Raji (cell line): Measurements from ENCODE around the gene KCNH1.

Experiments used
- POLR2A ChIP-seq: IDR thresholded peaks from 2 replicates; pipeline ENCODE4 v1.6.1; 2011; ENCODE audit warnings: low read depth, low read length, control low read depth; ENCODE audit not compliant: insufficient read depth

KCNH1 gene

DNA sequence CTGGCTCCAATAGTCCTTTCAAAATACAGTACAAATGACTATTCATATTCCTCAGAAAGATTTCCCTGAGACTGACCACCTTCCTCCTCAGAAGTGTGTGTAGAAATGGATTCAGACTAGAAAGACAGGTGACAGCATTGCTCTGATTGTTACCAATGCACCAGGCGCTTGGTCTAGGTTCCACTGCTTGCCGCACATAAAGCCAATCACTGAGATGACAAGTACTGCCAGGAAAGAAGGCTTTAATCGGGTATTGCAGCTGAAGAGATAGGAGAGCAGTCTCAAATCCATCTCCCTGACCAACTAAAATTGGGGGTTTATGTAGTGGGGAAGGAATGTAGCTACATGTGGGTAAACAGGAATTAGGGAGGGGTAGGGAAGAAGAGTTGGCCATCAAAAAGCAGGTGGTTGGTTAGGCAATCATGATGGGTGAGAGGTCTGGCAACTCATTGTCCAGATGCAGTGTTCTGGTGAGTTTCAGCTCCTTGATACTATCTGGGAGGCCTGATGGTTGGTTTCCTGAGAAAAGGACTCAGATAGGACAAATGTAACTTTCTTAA lies 98.0 kb downstream of the KCNH1 start:
- TF ChIP-seq POLR2A, result no peak

DNA sequence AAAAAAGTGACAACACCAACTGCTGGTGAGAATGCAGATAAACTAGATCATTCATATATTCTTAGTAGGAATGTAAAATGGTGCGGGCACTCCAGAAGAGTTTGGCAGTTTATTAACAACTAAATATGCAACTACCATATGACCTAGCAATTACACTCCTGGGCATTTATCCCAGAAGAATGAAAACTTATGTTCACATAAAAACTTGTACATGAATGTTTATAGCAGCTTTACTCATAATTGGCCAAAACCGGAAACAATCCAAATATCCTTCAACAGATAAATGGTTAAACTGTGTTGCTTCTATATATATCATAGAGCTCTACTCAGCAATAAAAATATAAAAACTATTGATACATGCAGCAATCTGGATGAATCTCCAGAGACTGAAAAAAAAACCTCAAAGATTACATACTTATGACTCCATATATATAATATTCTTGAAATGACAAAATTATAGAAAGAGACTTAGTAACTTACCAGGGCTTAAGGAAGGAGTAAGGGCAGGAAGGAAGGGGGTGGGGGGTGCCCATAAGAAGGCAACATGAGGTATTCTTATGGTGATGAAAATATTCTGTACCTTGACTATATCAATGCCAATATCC lies 99.9 kb downstream of the KCNH1 start:
- TF ChIP-seq POLR2A, result no peak

DNA sequence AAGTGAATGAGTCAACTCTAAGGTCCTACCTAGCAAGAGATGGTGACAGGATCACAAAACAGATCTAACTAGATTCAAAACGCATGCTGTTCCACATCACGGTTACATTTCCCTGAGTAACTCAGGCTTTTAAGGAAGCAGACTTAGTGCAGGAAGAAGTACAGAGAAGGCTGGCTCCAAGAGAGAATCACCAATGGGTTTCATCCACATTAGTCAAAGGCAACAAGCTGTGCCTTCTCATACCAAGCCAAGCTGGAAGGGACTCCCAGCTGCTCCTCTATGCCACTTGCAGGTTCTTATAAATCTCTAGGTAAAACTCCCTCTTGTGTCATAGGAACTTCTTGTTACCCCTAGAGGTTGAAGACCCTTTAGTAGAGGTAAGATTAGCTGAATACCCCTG lies 109.0 kb downstream of the KCNH1 start:
- TF ChIP-seq POLR2A, result no peak

DNA sequence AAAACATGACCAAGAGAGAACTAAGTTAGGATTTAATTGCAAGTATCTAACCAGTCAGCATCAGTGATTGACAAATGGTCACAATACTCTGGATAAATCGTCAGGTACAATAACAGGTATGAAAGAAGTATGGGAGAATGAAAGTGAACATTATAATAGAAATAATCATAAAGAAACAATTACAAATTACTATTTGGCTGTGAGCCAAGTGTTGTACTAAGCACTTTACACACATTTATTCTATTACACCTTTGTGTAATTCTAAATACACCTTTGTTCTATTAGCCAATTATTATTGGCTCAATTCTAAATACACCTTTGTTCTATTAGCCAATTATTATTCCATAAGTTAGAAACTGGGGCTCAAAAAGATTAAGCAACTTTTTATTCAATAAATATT lies 114.7 kb downstream of the KCNH1 start:
- TF ChIP-seq POLR2A, result no peak

DNA sequence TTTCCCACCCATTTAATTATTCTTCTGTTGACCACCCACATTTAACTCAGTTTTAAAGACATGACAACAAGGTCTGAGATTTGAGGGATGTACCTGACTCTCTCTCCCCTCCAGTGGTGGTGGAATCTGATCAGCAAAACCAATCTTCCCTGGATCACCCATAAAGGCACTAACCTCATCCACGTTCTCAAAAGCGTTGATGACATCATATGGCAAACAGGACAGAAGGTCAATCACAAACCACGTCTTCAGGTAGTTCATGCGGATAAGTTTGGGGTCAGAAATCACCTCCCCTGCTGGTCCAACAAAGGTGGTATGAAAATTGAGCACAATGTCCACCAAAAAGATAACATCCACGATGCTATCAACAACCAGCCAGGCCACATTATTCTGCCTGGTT lies 115.3 kb downstream of the KCNH1 start:
- TF ChIP-seq POLR2A, result no peak

DNA sequence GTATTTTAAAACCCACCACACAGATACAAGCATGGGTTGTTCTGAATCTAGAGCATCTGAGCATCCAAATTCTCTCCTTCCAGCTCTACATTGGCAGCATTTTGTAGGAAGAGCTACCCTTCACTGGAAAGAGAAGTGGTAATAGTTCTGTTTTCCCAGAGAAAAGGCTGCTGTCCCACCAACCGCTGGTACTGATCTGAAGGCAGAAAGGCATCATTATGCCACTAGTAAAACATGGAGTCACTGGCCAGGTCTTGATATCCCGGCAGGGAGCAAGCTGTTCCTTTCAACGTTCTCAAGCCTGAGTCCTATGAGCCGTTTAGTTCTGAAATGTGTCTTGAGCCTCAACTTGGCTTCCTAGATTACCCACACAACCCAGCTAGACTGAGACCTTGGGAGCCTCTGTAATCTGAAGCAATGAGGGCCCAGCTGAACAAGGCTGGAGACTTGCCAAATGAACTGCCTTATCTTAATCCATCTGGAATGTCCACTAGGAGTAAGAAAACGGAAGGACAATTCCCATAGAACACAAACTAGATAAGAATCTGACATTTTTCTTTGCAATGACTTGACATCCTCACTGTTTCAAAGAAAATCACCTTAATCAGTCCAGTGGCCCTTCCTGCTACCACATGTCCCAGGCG lies 116.8 kb downstream of the KCNH1 start:
- TF ChIP-seq POLR2A, result no peak

DNA sequence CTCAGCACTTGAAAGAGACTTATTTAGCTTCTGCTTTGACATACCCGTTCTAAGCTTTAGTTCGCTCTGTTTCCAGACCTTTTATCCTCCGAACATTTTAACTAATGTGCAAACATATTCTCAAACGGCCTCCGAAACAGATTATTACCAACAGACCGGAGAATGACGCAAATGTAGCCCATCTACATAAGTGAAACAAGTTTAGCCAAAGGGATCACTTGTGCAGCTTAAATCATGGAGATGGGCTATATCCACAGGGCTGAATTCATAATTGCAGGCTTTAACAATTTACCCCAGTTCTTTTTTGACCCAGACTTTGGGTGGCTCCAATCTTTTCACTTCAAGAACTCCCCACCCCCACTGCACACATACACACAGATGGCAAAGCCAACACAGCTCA lies 119.7 kb downstream of the KCNH1 start:
- TF ChIP-seq POLR2A, result no peak

DNA sequence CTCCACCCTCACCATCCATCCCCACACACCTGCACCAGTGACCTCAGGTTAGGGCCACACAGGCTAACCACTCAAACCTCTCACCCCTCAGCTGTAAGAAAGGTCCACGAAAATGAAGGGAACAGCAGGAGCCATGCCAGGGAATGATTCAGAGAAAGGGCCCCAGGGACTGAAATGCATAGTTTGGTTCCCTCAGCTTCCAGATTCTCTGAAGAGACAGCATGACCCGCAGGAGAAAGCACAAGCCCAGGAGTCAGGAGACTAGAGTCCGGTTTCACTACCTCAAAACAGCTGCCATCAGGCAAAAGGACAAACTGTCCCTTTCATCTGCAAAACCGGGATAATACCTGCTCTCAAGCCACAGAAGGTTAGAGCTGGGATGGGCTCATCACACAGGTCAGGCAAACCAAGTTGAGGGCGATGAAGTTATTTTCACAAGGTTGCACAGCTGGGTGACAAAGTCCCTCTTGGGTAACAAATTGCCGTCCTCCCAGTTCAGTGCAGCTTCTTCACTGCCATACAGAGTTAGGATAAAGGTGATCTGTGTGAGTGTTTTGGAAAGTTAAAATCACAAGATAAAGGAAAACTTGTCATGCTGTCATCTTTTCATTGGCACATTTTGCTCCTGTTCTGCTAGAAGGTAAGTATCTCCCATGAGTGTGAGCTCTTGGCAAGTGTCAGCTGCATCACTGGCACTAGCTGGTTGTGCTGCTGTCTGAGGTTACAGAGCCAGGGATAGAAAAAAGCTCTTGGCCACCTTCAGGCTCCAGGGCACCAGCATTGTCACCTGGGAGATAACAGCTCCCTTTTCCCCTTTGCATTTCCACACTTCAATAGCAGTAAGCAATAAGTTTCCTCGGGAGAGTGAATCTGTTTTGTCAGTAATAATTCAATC lies 120.4 kb downstream of the KCNH1 start:
- no peak for TF ChIP-seq POLR2A

DNA sequence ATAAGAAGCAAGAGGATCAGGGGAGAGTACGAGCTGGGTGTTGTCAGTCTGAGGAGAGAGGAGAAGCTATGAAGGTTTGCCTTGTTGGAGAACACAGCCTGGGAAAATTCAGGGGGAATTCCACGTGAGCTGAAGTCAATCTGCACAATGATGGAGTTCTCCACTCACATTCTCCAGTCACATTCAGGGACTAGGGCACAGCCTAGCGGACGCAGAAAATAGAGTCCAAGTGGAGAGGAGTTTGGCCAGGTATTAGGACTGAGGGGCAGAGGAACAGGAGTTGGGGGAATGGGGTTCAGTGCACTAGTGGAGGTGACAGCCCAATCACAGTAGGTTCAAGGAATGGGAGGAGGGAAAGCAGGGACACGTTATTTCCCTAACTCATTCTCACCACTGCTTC lies 124.0 kb downstream of the KCNH1 start:
- TF ChIP-seq POLR2A, result no peak

DNA sequence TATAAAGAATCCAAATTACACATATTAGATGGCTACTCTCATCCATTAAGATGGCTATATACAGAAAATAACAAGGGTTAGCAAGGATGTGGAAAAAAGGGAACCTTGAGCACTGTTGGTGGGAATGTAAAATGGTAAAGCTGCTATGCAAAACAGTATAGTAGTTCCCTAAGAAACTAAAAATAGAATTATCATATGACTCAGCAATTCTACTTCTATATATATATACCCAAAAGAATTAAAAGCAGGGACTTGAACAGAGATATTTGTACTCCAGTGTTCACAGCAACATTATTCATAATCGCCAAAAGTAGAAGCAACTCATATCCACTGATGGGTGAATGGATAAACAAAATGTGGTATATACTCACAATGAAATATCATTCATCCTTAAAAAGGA lies 126.1 kb downstream of the KCNH1 start:
- no peak for TF ChIP-seq POLR2A

DNA sequence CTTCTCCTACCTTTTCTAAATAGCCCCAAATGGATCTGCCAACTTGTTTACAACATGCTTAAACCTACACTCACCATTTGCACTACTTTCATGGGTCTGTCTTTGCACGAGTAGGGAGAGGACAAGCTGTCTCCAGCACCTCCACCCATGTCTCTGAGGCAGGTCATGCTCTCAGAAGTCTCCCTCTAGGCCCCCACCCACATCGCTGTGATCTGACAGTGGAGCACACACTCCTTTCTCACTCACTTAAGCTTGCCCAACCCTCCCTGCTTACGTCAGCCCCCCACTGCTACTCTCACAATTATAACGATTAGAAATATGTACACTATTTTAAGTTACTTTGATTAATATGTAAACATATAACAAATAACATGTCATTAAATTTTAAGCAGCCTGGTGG lies 141.1 kb downstream of the KCNH1 start:
- no peak for TF ChIP-seq POLR2A

DNA sequence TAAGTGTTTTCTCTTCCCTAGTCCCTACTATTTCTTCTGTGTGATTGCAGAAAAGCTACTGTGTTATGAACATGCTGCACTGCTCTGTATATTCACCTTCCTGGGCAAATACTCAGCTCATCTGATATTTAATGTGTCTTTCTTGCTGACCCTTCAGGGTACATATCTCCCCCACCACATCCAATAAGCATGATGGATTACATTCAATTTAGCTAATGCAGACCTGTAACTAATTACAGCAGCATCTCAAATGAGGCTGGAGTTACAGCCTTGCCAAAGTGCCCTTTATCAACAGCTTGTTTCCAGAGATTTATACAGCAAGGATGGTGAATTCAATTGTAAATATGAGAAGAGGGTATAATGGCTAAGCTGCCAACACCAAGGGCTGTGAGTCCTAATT lies 144.0 kb downstream of the KCNH1 start:
- no peak for TF ChIP-seq POLR2A

DNA sequence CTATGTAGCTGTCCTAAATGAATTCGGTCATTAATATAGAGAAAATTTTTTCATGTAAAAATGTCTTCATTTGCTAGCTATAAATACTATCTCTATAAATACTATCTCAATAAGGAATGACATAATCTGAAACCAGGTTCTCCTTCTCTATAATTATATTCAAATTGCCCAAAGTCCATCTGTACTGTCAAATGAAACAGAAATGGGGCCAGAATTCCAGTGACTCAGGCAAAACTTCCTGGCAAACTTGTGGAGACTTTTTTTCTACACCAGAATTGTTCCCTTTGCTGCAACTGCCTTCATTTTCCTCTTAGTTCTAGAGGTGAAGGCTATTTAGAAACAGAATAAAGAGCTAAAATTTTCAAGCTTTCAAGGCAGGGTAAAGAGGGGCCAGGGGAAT lies 152.5 kb downstream of the KCNH1 start:
- no peak for TF ChIP-seq POLR2A

DNA sequence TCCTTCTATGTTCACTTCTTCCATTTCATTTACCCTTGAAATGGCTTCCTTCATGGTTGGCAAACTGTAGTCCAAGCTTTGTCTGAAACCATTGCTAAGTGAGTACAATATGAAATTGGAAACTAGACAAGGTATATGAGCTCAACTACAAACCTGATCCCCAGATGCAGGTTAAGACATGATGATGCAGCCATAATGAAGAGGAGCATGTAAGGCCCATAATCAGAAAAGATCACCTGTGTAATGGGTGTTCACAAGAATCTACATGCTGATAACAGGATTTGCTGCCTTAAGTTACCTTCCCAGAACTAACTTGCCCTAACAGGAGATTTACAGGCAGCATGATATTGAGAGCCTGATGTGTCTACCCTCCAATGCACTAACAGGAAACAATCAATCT lies 153.9 kb downstream of the KCNH1 start:
- no peak for TF ChIP-seq POLR2A

DNA sequence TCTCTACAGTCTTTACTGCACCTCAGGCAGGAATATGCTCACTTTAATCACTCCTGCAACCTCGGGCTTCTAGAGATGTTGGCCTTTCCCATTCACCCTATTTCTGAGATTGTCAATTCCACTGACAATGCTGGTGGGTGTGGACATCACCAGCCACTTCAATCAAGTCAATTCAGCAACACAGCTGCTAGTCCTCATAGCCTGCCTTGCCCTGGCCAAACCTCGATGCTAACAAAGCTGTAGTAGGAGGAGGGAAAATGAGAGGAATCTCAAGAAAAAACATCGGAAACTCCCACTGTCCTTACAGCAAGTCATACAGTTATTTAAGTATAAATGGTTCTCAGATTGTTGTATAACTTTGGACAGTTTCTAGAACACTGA lies 155.0 kb downstream of the KCNH1 start:
- no peak for TF ChIP-seq POLR2A
